Thyroid gland (tissue), 4 donors: ENCODE measurements around the gene TAOK1.

Experiments used
- POLR2A ChIP-seq, 2 donors: fragments of 450-650 bp; IDR thresholded peaks; one replicate each; pipeline ENCODE4 v1.6.1; 2017; ENCODE audit warnings: antibody characterized with exemption in 2 of 2, mild to moderate bottlenecking in 2 of 2, moderate library complexity in 1 of 2
- TF ChIP-seq, protein P1 (sequence below), 6 experiments: fragments of 200-600 bp in 3 of 6; fragments of 450-650 bp in 3 of 6; sonication (generic) in 3 of 6; IDR thresholded peaks; one replicate each; pipeline ENCODE4 v1.5.1; 2016 to 2019; ENCODE audit warnings: antibody characterized with exemption in 6 of 6, mild to moderate bottlenecking in 2 of 6, inconsistent platforms in 1 of 6, moderate library complexity in 1 of 6

DNA sequence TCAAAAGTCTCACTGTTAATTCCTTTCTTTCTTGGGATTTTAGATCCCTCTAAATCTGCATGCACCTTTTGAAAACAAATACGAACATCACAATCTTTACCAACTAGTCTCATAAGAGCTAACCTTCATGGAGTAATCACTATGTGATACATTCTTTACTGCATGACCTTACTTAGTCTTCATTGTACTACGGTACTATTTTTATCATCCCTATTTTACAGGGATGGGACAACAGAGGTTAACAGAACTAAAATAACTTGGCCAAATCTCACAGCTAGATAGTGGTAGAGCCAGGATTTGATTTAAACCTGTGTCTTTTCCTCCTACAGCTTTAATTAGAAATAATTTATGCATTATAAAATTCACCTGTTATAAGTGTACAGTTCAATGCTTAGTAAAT lies 32.9 kb upstream of the TAOK1 start:
- TF ChIP-seq, protein P1, sequence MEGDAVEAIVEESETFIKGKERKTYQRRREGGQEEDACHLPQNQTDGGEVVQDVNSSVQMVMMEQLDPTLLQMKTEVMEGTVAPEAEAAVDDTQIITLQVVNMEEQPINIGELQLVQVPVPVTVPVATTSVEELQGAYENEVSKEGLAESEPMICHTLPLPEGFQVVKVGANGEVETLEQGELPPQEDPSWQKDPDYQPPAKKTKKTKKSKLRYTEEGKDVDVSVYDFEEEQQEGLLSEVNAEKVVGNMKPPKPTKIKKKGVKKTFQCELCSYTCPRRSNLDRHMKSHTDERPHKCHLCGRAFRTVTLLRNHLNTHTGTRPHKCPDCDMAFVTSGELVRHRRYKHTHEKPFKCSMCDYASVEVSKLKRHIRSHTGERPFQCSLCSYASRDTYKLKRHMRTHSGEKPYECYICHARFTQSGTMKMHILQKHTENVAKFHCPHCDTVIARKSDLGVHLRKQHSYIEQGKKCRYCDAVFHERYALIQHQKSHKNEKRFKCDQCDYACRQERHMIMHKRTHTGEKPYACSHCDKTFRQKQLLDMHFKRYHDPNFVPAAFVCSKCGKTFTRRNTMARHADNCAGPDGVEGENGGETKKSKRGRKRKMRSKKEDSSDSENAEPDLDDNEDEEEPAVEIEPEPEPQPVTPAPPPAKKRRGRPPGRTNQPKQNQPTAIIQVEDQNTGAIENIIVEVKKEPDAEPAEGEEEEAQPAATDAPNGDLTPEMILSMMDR (IDR thresholded peaks at IDR 0.05), result no peak
- no peak for TF ChIP-seq POLR2A (IDR thresholded peaks at IDR 0.05)
